K562 (cell line): ENCODE data around the gene LIN7A. TPM values are rescaled to one million over a fixed set of nuclear protein-coding genes. Genes with fewer than 3 reads are reported as not detected.

Source experiments
- ATAC-seq: fragments of 200-7000 bp; cut with Tn5 transposase; 3 replicates; pipeline ENCODE4 v1.9.1; 2020; ENCODE audit warnings: moderate library complexity
- BruUV-seq: library from RNA; stranded (reverse); fragments of 400-500 nt; replicated peaks from 2 replicates; lab custom pipeline; 2021; lab: Mats Ljungman, UMichigan
- CTCF ChIA-PET: fragments of 300-600 bp; formaldehyde crosslinking; extraction: SDS; loops from one replicate; lab custom pipeline; 2021; ENCODE audit warnings: low intra/inter-chr PET ratio; lab: Yijun Ruan, JAX
- POLR2A ChIA-PET: fragments of 300-600, 350-650 bp; sonication (Branson Sonifier 250); formaldehyde crosslinking; extraction: SDS; loops from one replicate; lab custom pipeline; 2021; ENCODE audit warnings: antibody characterized with exemption, inconsistent platforms; lab: Yijun Ruan, JAX
- DNase-seq, 4 experiments: peaks; one replicate each; pipeline versions ENCODE4 v3.0.0 to v3.0.0-alpha.2; 2011 to 2018; ENCODE audit warnings: low spot score in 3 of 4, mixed read lengths in 3 of 4; ENCODE audit errors: extremely low read depth in 1 of 4
- FAIRE-seq: peaks from 2 replicates; lab custom pipeline; 2011; peaks lifted over from hg19 to GRCh38; lab: Jason Lieb, UNC
- H2AFZ ChIP-seq: 2 replicates; pipeline ENCODE4 v1.6.0; 2011; ENCODE audit warnings: low read depth, low read length, control low read depth, inconsistent platforms
- H3K27ac ChIP-seq: fragments of 200-600 bp; 3 replicates; pipeline ENCODE4 v1.8.0; 2011; ENCODE audit warnings: low read depth, mild to moderate bottlenecking, control low read depth, inconsistent platforms, low read length, moderate library complexity, mixed read lengths; ENCODE audit errors: extremely low read depth
- H3K27me3 ChIP-seq, 2 experiments: fragments of 300-600 bp in 1 of 2; 2 replicates in 1 of 2; 3 replicates in 1 of 2; pipeline versions ENCODE4 v1.6.0 to v1.8.0; 2011; ENCODE audit warnings: inconsistent platforms in 2 of 2, low read length in 2 of 2, mild to moderate bottlenecking in 1 of 2, mixed read lengths in 1 of 2, moderate library complexity in 1 of 2; ENCODE audit not compliant: control insufficient read depth in 2 of 2, insufficient read depth in 2 of 2
- H3K36me3 ChIP-seq: fragments of 300-600 bp; 3 replicates; pipeline ENCODE4 v1.8.0; 2011; ENCODE audit warnings: mild to moderate bottlenecking, low read length, inconsistent platforms; ENCODE audit not compliant: control insufficient read depth, insufficient read depth
- H3K4me1 ChIP-seq, 2 experiments: fragments of 200-600 bp in 1 of 2; replicated peaks in 1 of 2; 2 replicates in 1 of 2; 3 replicates in 1 of 2; pipeline versions ENCODE4 v1.5.1 to v1.8.0; 2011; ENCODE audit warnings: inconsistent platforms in 2 of 2, low read length in 2 of 2, mild to moderate bottlenecking in 1 of 2, mixed read lengths in 1 of 2, moderate library complexity in 1 of 2; ENCODE audit not compliant: control insufficient read depth in 2 of 2, insufficient read depth in 2 of 2
- H3K4me2 ChIP-seq: 2 replicates; pipeline ENCODE4 v1.6.1; 2011; ENCODE audit warnings: low read length, control low read depth, inconsistent platforms, mixed read lengths; ENCODE audit not compliant: insufficient read depth
- H3K4me3 ChIP-seq: fragments of 200-600 bp; sonication (generic), shearing (Covaris generic); 2 replicates; pipeline ENCODE4 v1.5.1; 2016; ENCODE audit warnings: control low read depth, inconsistent platforms
- H3K79me2 ChIP-seq: fragments of 200-600 bp; 3 replicates; pipeline ENCODE4 v1.8.0; 2011; ENCODE audit warnings: low read length, inconsistent platforms; ENCODE audit not compliant: control insufficient read depth, insufficient read depth
- H3K9ac ChIP-seq, 2 experiments: 2 replicates each; pipeline versions ENCODE4 v1.6.0 to v1.6.1; 2011; ENCODE audit warnings: low read depth in 2 of 2, low read length in 2 of 2, control low read depth in 1 of 2, inconsistent platforms in 1 of 2, mild to moderate bottlenecking in 1 of 2, mixed read lengths in 1 of 2; ENCODE audit not compliant: insufficient read depth in 1 of 2
- H3K9me1 ChIP-seq: one replicate; pipeline ENCODE4 v1.6.0; 2011; ENCODE audit warnings: inconsistent platforms, mild to moderate bottlenecking, low read length, moderate library complexity; ENCODE audit not compliant: control insufficient read depth, insufficient read depth
- H3K9me3 ChIP-seq: replicated peaks from 2 replicates; pipeline ENCODE4 v1.5.1; 2011; ENCODE audit warnings: low read depth, low read length, inconsistent platforms; ENCODE audit not compliant: control insufficient read depth, insufficient read depth
- H4K20me1 ChIP-seq: replicated peaks from 2 replicates; pipeline ENCODE4 v1.6.1; 2011; ENCODE audit warnings: low read length, inconsistent platforms, mixed read lengths; ENCODE audit not compliant: control insufficient read depth, insufficient read depth
- CGGBP1 ChIP-seq: fragments of 250-450 bp; sonication (Bioruptor Pico); IDR thresholded peaks from 2 replicates; pipeline ENCODE4 v1.9.0; 2021; ENCODE audit warnings: mild to moderate bottlenecking
- MEF2D ChIP-seq: conservative IDR thresholded peaks from 2 replicates; pipeline ENCODE4 v1.6.1; 2016; ENCODE audit warnings: low read depth, missing genetic modification characterization, missing compliant biosample characterization
- NR3C1 ChIP-seq: sonication (generic); formaldehyde crosslinking; IDR thresholded peaks from 2 replicates; pipeline ENCODE4 v1.8.1; 2022; ENCODE audit warnings: missing genetic modification reagents
- RBM15 ChIP-seq: fragments of 200-400 bp; formaldehyde crosslinking; IDR thresholded peaks from 2 replicates; pipeline ENCODE4 v1.6.1; 2018; ENCODE audit warnings: mild to moderate bottlenecking, low read length, moderate library complexity; ENCODE audit not compliant: insufficient read depth
- WHSC1 ChIP-seq: IDR thresholded peaks from one replicate; pipeline ENCODE4 v1.6.1; 2012; ENCODE audit warnings: low read length, control low read depth, inconsistent platforms
- ZFPM2 ChIP-seq: fragments of 250-450 bp; sonication (Bioruptor Pico); IDR thresholded peaks from 2 replicates; pipeline ENCODE4 v1.5.1; 2022; ENCODE audit warnings: mild to moderate bottlenecking
- ZNF23 ChIP-seq: fragments of 250-450 bp; sonication (Bioruptor Pico); IDR thresholded peaks from 2 replicates; pipeline ENCODE4 v1.4.0; 2020; ENCODE audit warnings: mild to moderate bottlenecking
- ZNF311 ChIP-seq: fragments of 250-450 bp; sonication (Bioruptor Pico); IDR thresholded peaks from 2 replicates; pipeline ENCODE4 v1.4.0; 2020; ENCODE audit warnings: mild to moderate bottlenecking, moderate library complexity
- ZNF592 ChIP-seq: fragments of 450-650 bp; IDR thresholded peaks from 2 replicates; pipeline ENCODE4 v1.6.1; 2017; ENCODE audit warnings: antibody characterized with exemption, mild to moderate bottlenecking
- WGBS: fragments of 100-300 bp; shearing (Covaris generic); methylation state at CpG from one replicate; pipeline ENCODE4 v1.1.6; 2016; ENCODE audit warnings: low coverage, mixed read lengths; ENCODE audit not compliant: insufficient coverage; ENCODE audit errors: missing lambda C conversion rate; 5-methylcytosine and 5-hydroxymethylcytosine counted together
- in situ Hi-C: fragments of 300-500 bp; cut with MboI; formaldehyde crosslinking; loops from 4 replicates; pipeline ENCODE4 v1.15.0; 2018; ENCODE audit warnings: inconsistent platforms, mixed read lengths
- intact Hi-C: fragments of 100-400 bp; cut with micrococcal nuclease; formaldehyde crosslinking; loops from 2 replicates; pipeline ENCODE4 v1.14.2; 2022
- polyA plus RNA-seq, 8 experiments: library from polyadenylated mRNA; depleted of rRNA in 4 of 8; stranded (reverse) in 5 of 8; unstranded in 3 of 8; fragments of >200 nt; fragmentation: Nextera tagmentation in 2 of 8; fragmentation: Illumina TruSeq in 1 of 8; extraction: Ambion mirVana in 2 of 8; extraction: Trizol in 1 of 8; gene quantifications; 2 replicates each; pipeline versions ENCODE4 v1.2.1 to v1.2.3, GENCODE V29; 2011 to 2014; ENCODE audit warnings: inconsistent platforms in 1 of 8, missing spikeins in 1 of 8
- total RNA-seq, 7 experiments: library from RNA; depleted of rRNA in 6 of 7; stranded (reverse); fragments of >200 nt in 6 of 7; fragmentation: Illumina TruSeq in 2 of 7; extraction: Trizol in 2 of 7; gene quantifications; 2 replicates each; pipeline versions ENCODE4 v1.2.1 to v1.2.3, GENCODE V29; 2011 to 2021; ENCODE audit warnings: low replicate concordance in 1 of 7
- TF ChIP-seq, protein P1 (sequence below): IDR thresholded peaks from 3 replicates; pipeline ENCODE4 v1.6.1; 2011; ENCODE audit warnings: borderline replicate concordance, mild to moderate bottlenecking; ENCODE audit not compliant: insufficient read length, insufficient read depth

Gene LIN7A
- total and polyA plus RNA-seq, 9 of the 15 experiments (the other 6 are each of a cell fraction or from before 2014, with no cell fraction given): not detected

GRCh38 chr12:80848858-80849257 is 88.9 kb downstream of the LIN7A start:
- H3K79me2 ChIP-seq: no peaks in the 10 kb centered on the region
- H3K4me3 ChIP-seq: no peak overlapping the region
- no peak overlapping the region for H3K4me2 ChIP-seq
- no peak overlapping the region for H3K27ac ChIP-seq
- intact Hi-C loops (no loop called here), in situ Hi-C loops (no loop called here)
- no peak overlapping the region for H2AFZ ChIP-seq
- BruUV-seq: no TSS peak
- ATAC-seq: no peak
- no peaks in the 10 kb centered on the region for H3K4me1 ChIP-seq
- H3K9ac ChIP-seq: no peak overlapping the region
- CTCF ChIA-PET: no interaction called here
- no peaks in the 10 kb centered on the region for H3K9me1 ChIP-seq
- no peaks in the 10 kb centered on the region for H3K27me3 ChIP-seq
- POLR2A ChIA-PET: no interaction called here
- H3K36me3 ChIP-seq: no peaks in the 10 kb centered on the region
- TF ChIP-seq RBM15 (no peak), ZNF23 (CRISPR knock-in tag) (no peak)
- TF ChIP-seq, protein P1, sequence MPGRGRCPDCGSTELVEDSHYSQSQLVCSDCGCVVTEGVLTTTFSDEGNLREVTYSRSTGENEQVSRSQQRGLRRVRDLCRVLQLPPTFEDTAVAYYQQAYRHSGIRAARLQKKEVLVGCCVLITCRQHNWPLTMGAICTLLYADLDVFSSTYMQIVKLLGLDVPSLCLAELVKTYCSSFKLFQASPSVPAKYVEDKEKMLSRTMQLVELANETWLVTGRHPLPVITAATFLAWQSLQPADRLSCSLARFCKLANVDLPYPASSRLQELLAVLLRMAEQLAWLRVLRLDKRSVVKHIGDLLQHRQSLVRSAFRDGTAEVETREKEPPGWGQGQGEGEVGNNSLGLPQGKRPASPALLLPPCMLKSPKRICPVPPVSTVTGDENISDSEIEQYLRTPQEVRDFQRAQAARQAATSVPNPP: no peak
- FAIRE-seq: no peak
- 0% methylated on average over 1 of the region's 1 CpG for WGBS
- peaks cover 2% of the 10 kb centered on the region; the same call in 1 of the 2 replicates for H3K9me3 ChIP-seq
- H4K20me1 ChIP-seq: no peaks in the 10 kb centered on the region
- no peak for DNase-seq

DNA sequence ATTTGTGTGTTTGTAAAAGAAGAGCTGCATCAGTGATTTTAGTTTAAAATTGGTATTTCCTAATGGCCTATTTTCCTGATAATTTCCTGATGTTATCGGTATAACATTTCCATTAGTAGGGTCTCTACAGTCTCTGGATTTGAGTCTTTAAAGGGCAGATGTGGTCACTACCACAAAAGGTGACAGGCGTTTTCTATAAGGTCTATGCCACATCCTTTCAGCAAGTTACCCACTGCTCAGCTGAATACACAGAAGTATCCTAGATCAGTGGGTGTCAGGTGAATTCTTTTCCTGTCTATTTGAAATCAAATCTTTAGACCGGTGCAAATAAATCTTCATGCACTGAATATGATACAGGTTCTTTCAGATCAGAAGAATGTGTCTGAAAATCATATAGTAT is 90.2 kb downstream of the LIN7A start:
- CTCF ChIA-PET: no interaction called here
- no peaks in the 10 kb centered on the region for H4K20me1 ChIP-seq
- DNase-seq (no peak), FAIRE-seq (no peak), ATAC-seq (no peak)
- H3K27ac ChIP-seq: no peak overlapping the region
- no peaks in the 10 kb centered on the region for H3K27me3 ChIP-seq
- no TSS peak for BruUV-seq
- no peaks in the 10 kb centered on the region for H3K36me3 ChIP-seq
- H3K9me1 ChIP-seq: no peaks in the 10 kb centered on the region
- POLR2A ChIA-PET: no interaction called here
- no peak overlapping the region for H2AFZ ChIP-seq
- no peak overlapping the region for H3K4me3 ChIP-seq
- in situ Hi-C loops (no loop called here), intact Hi-C loops (no loop called here)
- peaks cover 2% of the 10 kb centered on the region; the same call in 1 of the 2 replicates for H3K9me3 ChIP-seq
- 0% methylated on average over 3 of the region's 3 CpGs for WGBS
- no peaks in the 10 kb centered on the region for H3K79me2 ChIP-seq
- no peak overlapping the region for H3K9ac ChIP-seq
- no peak overlapping the region for H3K4me2 ChIP-seq
- no peaks in the 10 kb centered on the region for H3K4me1 ChIP-seq
- TF ChIP-seq ZNF311 (CRISPR knock-in tag): no peak
- TF ChIP-seq ZFPM2 (CRISPR knock-in tag): no peak
- TF ChIP-seq NR3C1: no peak
- TF ChIP-seq CGGBP1: no peak
- no peak for TF ChIP-seq MEF2D
- no peak for TF ChIP-seq WHSC1
- no peak for TF ChIP-seq ZNF592
